IMR-90 (cell line): Measurements from ENCODE around the gene MID1. TPM values are rescaled to one million over a fixed set of nuclear protein-coding genes. Genes with fewer than 3 reads are reported as not detected.
"Not testable (repeated sequence)": the region's sequence is repeated elsewhere in the genome, so short reads cannot be mapped to it uniquely, and the experiment has no call there.

Source experiments
- ATAC-seq: fragments of 200-7000 bp; cut with Tn5 transposase; 2 replicates; pipeline ENCODE4 v1.9.1; 2020; ENCODE audit warnings: low read depth, mild to moderate bottlenecking, moderate library complexity
- BruUV-seq: library from RNA; stranded (reverse); fragments of 400-500 nt; replicated peaks from 2 replicates; lab custom pipeline; 2021; lab: Mats Ljungman, UMichigan
- CTCF ChIA-PET: fragments of 300-600 bp; formaldehyde crosslinking; extraction: SDS; loops from one replicate; lab custom pipeline; 2021; ENCODE audit warnings: antibody characterized with exemption; lab: Yijun Ruan, JAX
- POLR2A ChIA-PET: fragments of 300-600 bp; sonication (Branson Sonifier 250); formaldehyde crosslinking; loops from one replicate; lab custom pipeline; 2022; ENCODE audit warnings: antibody characterized with exemption; ENCODE audit not compliant: unreplicated experiment; lab: Charles Lee
- DNase-seq: peaks from one replicate; pipeline ENCODE4 v3.0.0; 2013
- H2AFZ ChIP-seq: replicated peaks from 2 replicates; pipeline ENCODE3; 2013; ENCODE audit warnings: low read length, mild to moderate bottlenecking; ENCODE audit not compliant: poor library complexity
- H2AK5ac ChIP-seq: 2 replicates; pipeline ENCODE4 v1.6.1; 2013; ENCODE audit warnings: low read depth, low read length, inconsistent platforms
- H2AK9ac ChIP-seq: replicated peaks from 2 replicates; pipeline ENCODE3; 2013; ENCODE audit warnings: mild to moderate bottlenecking, low read depth, low read length, moderate library complexity; ENCODE audit not compliant: poor library complexity
- H2BK120ac ChIP-seq: 2 replicates; pipeline ENCODE4 v1.6.1; 2013; ENCODE audit warnings: low read depth, low read length, inconsistent platforms
- H2BK15ac ChIP-seq: 3 replicates; pipeline ENCODE4 v1.6.1; 2013; ENCODE audit warnings: low read depth, low read length, inconsistent platforms
- H2BK20ac ChIP-seq: 2 replicates; pipeline ENCODE4 v1.6.1; 2013; ENCODE audit warnings: low read depth, mild to moderate bottlenecking, inconsistent platforms, low read length, moderate library complexity
- H2BK5ac ChIP-seq: 2 replicates; pipeline ENCODE4 v1.6.1; 2013; ENCODE audit warnings: mild to moderate bottlenecking, low read depth, low read length, inconsistent platforms; ENCODE audit not compliant: poor library complexity, severe bottlenecking
- H3K14ac ChIP-seq: replicated peaks from 2 replicates; pipeline ENCODE4 v1.6.1; 2013; ENCODE audit warnings: low read depth, low read length, inconsistent platforms
- H3K18ac ChIP-seq: 2 replicates; pipeline ENCODE4 v1.6.1; 2013; ENCODE audit warnings: low read depth, low read length, control low read depth
- H3K23ac ChIP-seq: 2 replicates; pipeline ENCODE4 v1.6.1; 2013; ENCODE audit warnings: low read depth, low read length, inconsistent platforms
- H3K27ac ChIP-seq: 2 replicates; pipeline ENCODE4 v1.5.1; 2013; ENCODE audit warnings: mild to moderate bottlenecking, control low read depth, low read length; ENCODE audit not compliant: insufficient read depth
- H3K27me3 ChIP-seq: 2 replicates; pipeline ENCODE4 v1.6.1; 2013; ENCODE audit warnings: low read length; ENCODE audit not compliant: control insufficient read depth, insufficient read depth
- H3K36me3 ChIP-seq: 2 replicates; pipeline ENCODE4 v1.6.1; 2013; ENCODE audit warnings: low read length, mixed read lengths; ENCODE audit not compliant: control insufficient read depth, insufficient read depth
- H3K4ac ChIP-seq: 2 replicates; pipeline ENCODE4 v1.6.1; 2013; ENCODE audit warnings: low read depth, low read length, inconsistent platforms
- H3K4me1 ChIP-seq: 2 replicates; pipeline ENCODE4 v1.6.1; 2013; ENCODE audit warnings: low read length, mixed read lengths; ENCODE audit not compliant: control insufficient read depth, insufficient read depth
- H3K4me2 ChIP-seq: 2 replicates; pipeline ENCODE4 v1.6.1; 2013; ENCODE audit warnings: low read depth, mild to moderate bottlenecking, control low read depth, low read length, moderate library complexity
- H3K4me3 ChIP-seq: 2 replicates; pipeline ENCODE4 v1.5.1; 2013; ENCODE audit warnings: low read depth, mild to moderate bottlenecking, control low read depth, low read length, moderate library complexity; ENCODE audit not compliant: insufficient read depth
- H3K56ac ChIP-seq: 2 replicates; pipeline ENCODE4 v1.6.1; 2013; ENCODE audit warnings: low read length, inconsistent platforms; ENCODE audit not compliant: insufficient read depth; ENCODE audit errors: extremely low read depth
- H3K79me1 ChIP-seq, 2 experiments: 2 replicates each; pipeline ENCODE4 v1.6.1; 2013; ENCODE audit warnings: low read length in 2 of 2, inconsistent platforms in 1 of 2, low read depth in 1 of 2
- H3K9ac ChIP-seq: 2 replicates; pipeline ENCODE4 v1.6.1; 2013; ENCODE audit warnings: low read depth, low read length, control low read depth
- H3K9me1 ChIP-seq: 2 replicates; pipeline ENCODE4 v1.6.1; 2013; ENCODE audit warnings: low read length, inconsistent platforms; ENCODE audit not compliant: insufficient read depth
- H3K9me3 ChIP-seq: 2 replicates; pipeline ENCODE4 v1.6.1; 2013; ENCODE audit warnings: low read length; ENCODE audit not compliant: control insufficient read depth, insufficient read depth
- H4K20me1 ChIP-seq: 2 replicates; pipeline ENCODE4 v1.6.1; 2013; ENCODE audit warnings: low read length, inconsistent platforms; ENCODE audit not compliant: insufficient read depth
- H4K5ac ChIP-seq: 2 replicates; pipeline ENCODE4 v1.6.1; 2013; ENCODE audit warnings: mild to moderate bottlenecking, low read depth, low read length, control low read depth
- H4K8ac ChIP-seq, 2 experiments: 2 replicates each; pipeline ENCODE4 v1.6.1; 2013; ENCODE audit warnings: low read depth in 2 of 2, low read length in 2 of 2, control low read depth in 1 of 2, inconsistent platforms in 1 of 2
- H4K91ac ChIP-seq: 2 replicates; pipeline ENCODE4 v1.6.1; 2013; ENCODE audit warnings: low read depth, low read length, inconsistent platforms; ENCODE audit not compliant: insufficient read depth
- POLR2A ChIP-seq: IDR thresholded peaks from 2 replicates; pipeline ENCODE4 v1.6.1; 2012; ENCODE audit warnings: mild to moderate bottlenecking, low read depth, low read length
- RCOR1 ChIP-seq: IDR thresholded peaks from 2 replicates; pipeline ENCODE4 v1.6.1; 2012; ENCODE audit warnings: mild to moderate bottlenecking, low read length, improper control_type of control experiment; ENCODE audit not compliant: insufficient replicate concordance
- SMC3 ChIP-seq: fragments of 150-350 bp; IDR thresholded peaks from 2 replicates; pipeline ENCODE4 v1.6.1; 2016; ENCODE audit warnings: low read depth, mild to moderate bottlenecking, antibody characterized with exemption, low read length, moderate library complexity
- WGBS, 2 experiments: methylation state at CpG; one replicate each; pipeline versions ENCODE4 v1.1.5 to v1.1.7; 2013; ENCODE audit warnings: missing lambda C conversion rate in 2 of 2; ENCODE audit not compliant: insufficient read length in 1 of 2; ENCODE audit errors: extremely low coverage in 2 of 2; 5-methylcytosine and 5-hydroxymethylcytosine counted together
- dilution Hi-C: fragments of 300-500 bp; cut with HindIII; formaldehyde crosslinking; loops from one replicate; pipeline ENCODE4 v1.14.3; 2018; ENCODE audit warnings: low sequenced_read_pairs; ENCODE audit not compliant: unreplicated experiment
- in situ Hi-C: fragments of 300-500 bp; cut with MboI; formaldehyde crosslinking; loops from 3 replicates; pipeline ENCODE4 v1.14.3; 2019; ENCODE audit warnings: low sequenced_read_pairs, inconsistent platforms, mixed read lengths
- intact Hi-C: fragments of 100-400 bp; cut with micrococcal nuclease; formaldehyde crosslinking; loops from 2 replicates; pipeline ENCODE4 v1.10.0; 2022
- polyA plus RNA-seq, 3 experiments: library from polyadenylated mRNA; depleted of rRNA; stranded (reverse); fragments of >200 nt; gene quantifications; 2 replicates each; pipeline ENCODE4 v1.2.3, GENCODE V29; 2012; ENCODE audit warnings: low replicate concordance in 1 of 3
- total RNA-seq: library from RNA; depleted of rRNA; stranded (reverse); fragments of >200 nt; gene quantifications from 2 replicates; pipeline ENCODE4 v1.2.3, GENCODE V29; 2012
- TF ChIP-seq, protein P1 (sequence below): fragments of 150-350 bp; IDR thresholded peaks from 2 replicates; pipeline ENCODE4 v1.6.1; 2017; ENCODE audit warnings: mild to moderate bottlenecking, antibody characterized with exemption, low read length, low read depth

MID1 gene
- total and polyA plus RNA-seq, 2 of the 4 experiments (the other 2 are of a cell fraction), result 37.2 to 106 TPM

DNA sequence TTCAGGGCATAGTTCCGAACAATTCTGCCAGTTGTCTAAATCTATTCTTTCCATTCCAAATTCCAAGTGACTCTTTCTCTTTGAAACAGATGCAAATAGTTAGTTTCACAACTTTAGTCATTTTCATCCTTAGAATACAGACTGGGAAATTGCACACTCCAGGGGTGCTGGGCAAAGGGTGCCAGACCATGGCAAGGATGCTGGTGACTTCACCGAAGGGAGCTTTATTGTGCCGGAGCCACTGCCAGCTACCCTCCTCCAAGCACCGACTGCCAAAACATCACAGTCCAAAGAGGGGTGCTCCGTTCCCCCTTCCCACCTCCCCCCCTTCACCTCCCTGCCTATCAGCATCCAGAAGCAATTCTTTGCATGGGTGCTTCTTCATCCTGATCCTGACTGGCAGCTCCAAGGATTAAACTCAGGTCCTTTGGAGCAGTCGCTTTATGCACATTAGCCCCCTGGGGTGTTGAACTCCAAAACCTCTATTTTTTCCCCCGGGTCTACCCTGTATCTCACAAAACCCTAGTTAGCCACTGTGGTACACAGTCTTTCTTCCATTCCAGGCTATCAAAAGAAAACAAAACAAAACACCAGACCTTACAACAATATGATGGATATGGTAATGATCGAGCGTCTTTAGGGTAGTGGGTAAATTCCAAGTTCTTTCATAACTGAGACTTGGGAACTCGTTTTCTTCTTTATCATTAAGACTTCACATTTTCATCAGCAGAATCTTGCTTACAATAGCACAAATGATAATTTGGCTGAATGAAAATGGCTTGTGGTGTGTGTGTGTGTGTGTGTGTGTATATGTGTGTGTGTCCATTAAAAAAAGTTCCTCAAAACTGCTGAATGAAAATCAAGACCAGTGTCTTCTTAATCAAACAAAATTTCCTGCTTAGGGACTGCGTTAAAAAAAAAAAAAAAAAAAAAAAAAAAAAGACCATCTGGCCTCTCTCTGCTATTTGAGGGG, 28.7 kb downstream of the MID1 start:
- no peak overlapping the region for H2AFZ ChIP-seq
- dilution Hi-C loops (no loop called here), in situ Hi-C loops (no loop called here), intact Hi-C loops (no loop called here)
- no peaks in the 10 kb centered on the region for H3K9me3 ChIP-seq
- H4K5ac ChIP-seq, result no peak overlapping the region
- H2AK9ac ChIP-seq, result no peak overlapping the region
- no peaks in the 10 kb centered on the region for H3K4me1 ChIP-seq
- TF ChIP-seq SMC3 (no peak), RCOR1 (no peak), POLR2A (no peak)
- TF ChIP-seq, protein P1, sequence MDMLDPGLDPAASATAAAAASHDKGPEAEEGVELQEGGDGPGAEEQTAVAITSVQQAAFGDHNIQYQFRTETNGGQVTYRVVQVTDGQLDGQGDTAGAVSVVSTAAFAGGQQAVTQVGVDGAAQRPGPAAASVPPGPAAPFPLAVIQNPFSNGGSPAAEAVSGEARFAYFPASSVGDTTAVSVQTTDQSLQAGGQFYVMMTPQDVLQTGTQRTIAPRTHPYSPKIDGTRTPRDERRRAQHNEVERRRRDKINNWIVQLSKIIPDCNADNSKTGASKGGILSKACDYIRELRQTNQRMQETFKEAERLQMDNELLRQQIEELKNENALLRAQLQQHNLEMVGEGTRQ, result no peak
- no peaks in the 10 kb centered on the region for H3K9me1 ChIP-seq
- peaks cover 3 to 15% of the 10 kb centered on the region in 2 experiments; a peak in 1 of 4 replicates for H3K79me1 ChIP-seq
- H2AK5ac ChIP-seq, result no peak overlapping the region
- H3K4ac ChIP-seq, result no peak overlapping the region
- no peak overlapping the region for H3K14ac ChIP-seq
- WGBS, 2 experiments, result 67% methylated on average over 2 of the region's 11 CpGs; no CpG with 5 or more reads in 1 of the 2 experiments
- H3K56ac ChIP-seq, result no peak overlapping the region
- no peak overlapping the region for H2BK15ac ChIP-seq
- no peak overlapping the region for H2BK5ac ChIP-seq
- no peak for ATAC-seq
- no peak overlapping the region for H2BK120ac ChIP-seq
- no peak overlapping the region for H3K27ac ChIP-seq
- no peak for DNase-seq
- no peak overlapping the region for H4K8ac ChIP-seq
- H3K4me2 ChIP-seq, result no peak overlapping the region
- no peaks in the 10 kb centered on the region for H3K27me3 ChIP-seq
- 0 out of 2 replicates have a peak, but pooled peaks cover 2% of the 10 kb centered on the region for H3K36me3 ChIP-seq
- ChIA-PET CTCF (no interaction called here), POLR2A (no interaction called here)
- no peaks in the 10 kb centered on the region for H4K20me1 ChIP-seq
- no peak overlapping the region for H3K18ac ChIP-seq
- no peak overlapping the region for H4K91ac ChIP-seq
- H3K23ac ChIP-seq, result no peak overlapping the region
- no peak overlapping the region for H3K9ac ChIP-seq
- BruUV-seq, result no TSS peak
- H3K4me3 ChIP-seq, result no peak overlapping the region
- no peak overlapping the region for H2BK20ac ChIP-seq

DNA sequence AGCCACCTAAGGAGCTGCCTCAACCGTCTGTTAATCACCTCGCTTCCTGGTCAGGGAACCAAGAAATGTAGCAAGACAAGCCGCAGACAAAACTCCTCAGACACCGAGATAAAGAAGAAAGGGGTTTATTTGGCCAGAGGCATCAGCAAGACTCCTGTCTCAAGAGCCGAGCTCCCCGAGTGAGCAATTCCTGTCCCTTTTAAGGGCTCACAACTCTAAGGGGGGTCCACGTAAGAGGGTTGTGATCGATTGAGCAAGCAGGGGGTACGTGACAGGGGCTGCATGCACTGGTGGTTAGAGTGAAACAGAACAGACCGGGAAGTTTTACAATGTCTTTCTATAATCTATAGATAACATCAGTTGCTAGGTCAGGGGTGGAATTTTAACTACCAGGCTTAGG, 30.6 kb downstream of the MID1 start:
- H2AFZ ChIP-seq, H3K56ac ChIP-seq, H2BK120ac ChIP-seq, H3K36me3 ChIP-seq, H4K8ac ChIP-seq, H3K9me3 ChIP-seq, BruUV-seq, H2BK5ac ChIP-seq, H2AK5ac ChIP-seq, H3K4me3 ChIP-seq, H4K91ac ChIP-seq, H3K4me1 ChIP-seq, DNase-seq, H3K27ac ChIP-seq, in situ Hi-C loops, H3K23ac ChIP-seq, H2BK20ac ChIP-seq, H4K5ac ChIP-seq, intact Hi-C loops, H3K9ac ChIP-seq, H2BK15ac ChIP-seq, H3K4ac ChIP-seq, dilution Hi-C loops, H3K27me3 ChIP-seq, CTCF ChIA-PET, POLR2A ChIA-PET, H4K20me1 ChIP-seq, H3K14ac ChIP-seq, H2AK9ac ChIP-seq, H3K18ac ChIP-seq, H3K4me2 ChIP-seq, ATAC-seq, H3K9me1 ChIP-seq: not testable (repeated sequence)
- WGBS, 2 experiments, result 67% methylated on average over 3 of the region's 10 CpGs; no CpG with 5 or more reads in 1 of the 2 experiments
- H3K79me1 ChIP-seq, result peaks cover 3 to 12% of the 10 kb centered on the region in 2 experiments; a peak in 1 of 4 replicates
